Fibroblast of skin of scalp (primary cell): ENCODE data around the gene REX1BD.

ENCODE experiments used
- DNase-seq: peaks from one replicate; pipeline ENCODE4 v3.0.0-alpha.2; 2013

Gene REX1BD

GRCh38 chr19:18603255-18603957, 14.8 kb downstream of the REX1BD start:
- no peak for DNase-seq

- no peak for DNase-seq
These were observed 15.6 kb downstream of the REX1BD start for GRCh38 chr19:18603958-18604819.

DNA sequence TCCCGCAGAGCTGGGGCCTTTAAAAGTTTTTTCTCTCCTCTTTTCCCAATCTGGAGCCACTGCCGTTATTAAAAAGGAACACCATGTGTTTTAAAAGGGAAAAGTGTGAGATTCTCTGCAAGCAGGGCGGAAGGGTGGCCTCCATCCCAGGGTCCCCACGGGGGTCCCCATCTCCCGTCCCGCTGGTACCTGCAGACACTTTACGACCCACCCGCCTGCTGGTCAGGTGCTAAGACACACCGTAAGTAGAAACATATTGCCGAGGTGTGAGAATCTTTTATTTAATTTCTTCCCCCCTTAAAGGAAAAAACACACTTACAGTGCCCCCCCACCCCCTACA, 16.2 kb downstream of the REX1BD start:
- DNase-seq, result no peak

GRCh38 chr19:18605196-18605545, 16.6 kb downstream of the REX1BD start:
- DNase-seq, result no peak

GRCh38 chr19:18605546-18606280, 17.1 kb downstream of the REX1BD start:
- no peak for DNase-seq

DNA sequence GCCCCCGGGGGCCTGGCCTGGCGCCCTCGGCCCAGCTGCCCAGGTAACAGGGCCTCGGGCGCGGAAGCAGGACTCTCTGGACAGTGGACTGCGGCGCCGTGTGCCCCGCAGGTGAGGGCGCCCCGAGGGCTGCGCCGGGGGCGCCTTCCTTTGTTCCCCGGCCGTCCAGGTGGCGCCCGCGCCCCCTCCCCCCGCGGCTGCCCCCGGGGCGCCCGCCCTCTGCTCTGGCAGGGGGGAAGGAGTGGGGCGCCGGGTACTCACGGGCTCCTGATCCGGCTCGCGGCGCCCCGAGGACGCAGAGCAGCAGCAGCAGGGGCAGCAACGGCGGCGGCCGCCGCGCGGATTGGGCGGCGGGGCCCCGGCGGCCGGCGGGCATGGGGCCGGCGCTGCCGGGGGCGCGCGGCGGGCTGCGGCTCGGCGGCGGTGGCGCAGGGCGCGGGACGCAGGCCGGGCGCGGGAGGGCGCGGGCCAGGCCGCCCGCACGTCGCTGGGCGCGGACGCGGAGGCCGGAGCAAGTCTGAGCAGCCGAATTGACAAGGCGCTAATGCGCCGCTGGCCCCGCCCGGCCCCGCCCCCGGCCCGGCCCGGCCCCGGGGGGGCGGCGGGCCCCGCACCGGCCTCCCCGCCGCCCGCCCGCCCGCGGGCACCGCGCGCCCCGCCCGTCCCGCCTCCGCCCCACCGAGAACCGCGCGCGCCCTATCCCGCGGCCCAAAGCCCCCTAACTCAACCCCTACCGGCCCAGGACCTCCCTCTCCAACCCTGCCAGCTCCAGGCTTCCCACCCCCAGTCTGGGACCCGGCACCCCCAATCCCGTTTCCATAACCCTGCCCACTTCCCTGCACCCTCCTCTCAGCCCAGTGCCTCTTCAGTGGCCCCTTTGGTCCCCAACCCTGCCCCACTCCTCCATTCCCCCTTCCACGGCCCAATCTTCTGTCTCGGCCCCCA, 18.0 kb downstream of the REX1BD start, which contains the start of gene CRLF1:
TSS of gene CRLF1 (minus strand) at position 519 of the 945 bp plus-strand sequence. CDS start at position 376, 143 bp downstream.
- DNase-seq, result no peak

DNA sequence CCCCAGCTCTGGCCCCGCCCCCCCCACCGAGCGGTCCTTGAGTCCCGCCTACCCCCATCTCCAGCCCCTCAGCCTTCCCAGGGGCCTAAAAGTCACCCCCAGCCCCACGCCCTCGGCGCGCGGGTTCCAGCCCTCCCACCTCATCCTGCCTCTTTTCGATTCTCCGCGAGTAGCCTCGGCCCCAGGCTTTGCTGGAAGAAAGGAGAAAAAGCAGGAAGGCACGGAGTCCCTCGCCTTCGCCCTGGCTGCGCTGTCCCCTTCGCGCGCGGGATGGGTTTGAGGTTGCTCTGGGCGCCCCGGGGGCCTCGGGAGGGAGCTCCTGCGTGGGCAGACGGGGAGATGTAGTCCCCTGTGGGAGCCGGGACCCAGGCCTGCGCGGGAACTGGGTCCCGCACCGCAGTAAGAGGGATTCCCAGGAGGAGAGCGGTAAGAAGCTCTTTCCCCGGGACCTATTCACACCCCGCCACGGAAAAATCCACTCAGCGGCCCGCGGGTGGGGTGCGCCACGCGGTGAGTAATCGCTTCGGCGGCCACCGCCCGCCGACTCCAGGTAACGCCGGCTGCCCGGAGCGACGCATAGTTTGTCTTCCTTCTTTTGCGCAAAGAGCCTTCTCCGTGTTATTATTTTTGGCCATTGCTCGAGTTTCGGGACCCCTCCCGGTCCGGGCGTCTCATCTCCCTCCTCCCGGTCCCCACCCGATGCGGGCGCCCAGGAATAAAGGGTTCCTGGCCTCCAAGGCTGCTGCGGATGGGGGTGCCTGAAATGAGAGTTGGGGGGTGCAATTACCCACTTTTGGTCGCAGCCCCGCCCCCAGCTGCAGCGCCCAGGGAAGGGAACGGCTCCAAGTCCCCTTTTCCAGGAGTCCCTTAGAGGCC, 18.9 kb downstream of the REX1BD start:
- no peak for DNase-seq

GRCh38 chr19:18608102-18608804, 19.7 kb downstream of the REX1BD start:
- no peak for DNase-seq

DNA sequence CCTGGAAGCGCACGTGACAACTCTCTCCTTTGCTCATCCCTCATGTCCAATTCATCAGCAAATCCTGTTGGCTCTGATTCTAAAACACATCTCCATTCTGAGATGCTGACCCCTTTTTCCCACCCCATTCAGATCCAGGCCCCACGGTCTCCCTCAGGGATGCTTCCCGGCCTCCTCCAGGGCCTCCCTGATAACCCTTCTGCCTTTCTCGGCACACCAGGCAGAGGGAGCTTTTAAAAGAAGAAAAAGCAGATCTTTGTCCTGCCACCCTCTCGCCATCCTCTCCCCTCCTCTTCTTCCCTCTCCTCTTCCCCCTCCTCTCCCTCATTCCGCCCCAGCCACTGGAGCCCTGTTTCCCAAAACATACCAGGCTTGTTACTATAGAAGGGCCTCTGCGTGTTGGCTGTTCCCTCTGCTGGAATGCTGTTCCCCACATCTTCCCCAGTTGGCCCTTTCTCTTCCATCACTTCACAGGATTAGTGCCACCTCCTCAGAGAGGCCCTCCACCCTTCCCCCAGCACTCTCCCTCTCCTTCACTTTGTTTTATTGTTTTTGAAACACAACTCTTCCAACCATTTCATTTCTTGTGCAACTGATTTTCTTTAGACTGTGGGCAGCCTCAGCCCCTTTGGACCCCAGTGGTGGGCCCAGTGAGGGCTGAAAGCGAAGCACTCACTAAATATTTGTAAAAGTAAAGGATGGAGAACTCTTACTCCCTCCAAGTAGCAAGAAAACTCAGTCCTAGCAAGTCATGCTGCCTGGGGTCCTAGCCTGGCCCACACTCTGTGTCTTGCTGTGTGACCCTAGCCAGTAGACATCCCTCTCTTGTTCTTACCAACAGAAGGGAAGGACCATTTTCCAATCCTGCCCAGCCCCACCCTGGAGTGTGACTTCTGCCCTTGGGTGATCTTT, 20.5 kb downstream of the REX1BD start:
- DNase-seq, result no peak

GRCh38 chr19:18609717-18610051, 21.1 kb downstream of the REX1BD start:
- DNase-seq, result no peak

- DNase-seq, result no peak
These were observed 21.6 kb downstream of the REX1BD start for GRCh38 chr19:18610245-18610555.

DNA sequence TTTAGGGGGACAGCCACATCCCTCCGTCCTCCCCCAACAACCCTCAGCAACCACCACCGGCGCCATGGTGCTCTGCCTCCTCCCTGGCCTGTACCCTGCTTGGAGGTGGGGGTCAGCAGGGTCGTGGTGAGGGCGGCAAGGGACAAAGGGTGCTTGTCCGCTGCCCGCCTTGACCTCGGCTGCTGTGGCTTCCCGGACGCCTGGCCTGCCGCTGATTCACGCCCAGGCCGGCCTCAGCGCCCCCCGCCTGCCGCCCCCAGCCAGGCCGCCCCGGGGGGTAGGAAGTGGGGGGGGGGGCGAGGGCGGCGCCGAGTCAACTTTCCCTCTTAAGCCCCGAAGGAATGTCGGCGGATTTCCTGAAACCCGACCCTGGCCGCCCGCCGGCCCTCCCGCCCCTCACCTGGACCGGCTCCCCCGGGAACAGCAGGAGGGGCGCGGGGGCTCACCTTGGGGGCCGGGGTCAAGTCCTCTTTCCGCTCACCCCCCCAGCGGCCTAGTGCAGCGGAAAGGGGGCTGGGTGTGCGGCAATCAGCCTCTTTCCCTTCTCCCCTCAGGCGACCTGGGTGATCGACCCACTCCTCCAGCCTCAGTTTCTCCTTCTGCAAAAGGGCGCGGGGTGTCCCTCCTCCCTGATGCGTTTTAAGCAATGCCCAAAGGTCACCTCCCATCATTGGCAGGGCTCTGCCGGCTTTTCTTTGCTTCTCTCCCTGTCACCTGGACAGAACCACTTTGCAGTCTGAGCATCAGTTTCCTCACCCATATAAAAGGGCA, 22.1 kb downstream of the REX1BD start:
- DNase-seq, result no peak

DNA sequence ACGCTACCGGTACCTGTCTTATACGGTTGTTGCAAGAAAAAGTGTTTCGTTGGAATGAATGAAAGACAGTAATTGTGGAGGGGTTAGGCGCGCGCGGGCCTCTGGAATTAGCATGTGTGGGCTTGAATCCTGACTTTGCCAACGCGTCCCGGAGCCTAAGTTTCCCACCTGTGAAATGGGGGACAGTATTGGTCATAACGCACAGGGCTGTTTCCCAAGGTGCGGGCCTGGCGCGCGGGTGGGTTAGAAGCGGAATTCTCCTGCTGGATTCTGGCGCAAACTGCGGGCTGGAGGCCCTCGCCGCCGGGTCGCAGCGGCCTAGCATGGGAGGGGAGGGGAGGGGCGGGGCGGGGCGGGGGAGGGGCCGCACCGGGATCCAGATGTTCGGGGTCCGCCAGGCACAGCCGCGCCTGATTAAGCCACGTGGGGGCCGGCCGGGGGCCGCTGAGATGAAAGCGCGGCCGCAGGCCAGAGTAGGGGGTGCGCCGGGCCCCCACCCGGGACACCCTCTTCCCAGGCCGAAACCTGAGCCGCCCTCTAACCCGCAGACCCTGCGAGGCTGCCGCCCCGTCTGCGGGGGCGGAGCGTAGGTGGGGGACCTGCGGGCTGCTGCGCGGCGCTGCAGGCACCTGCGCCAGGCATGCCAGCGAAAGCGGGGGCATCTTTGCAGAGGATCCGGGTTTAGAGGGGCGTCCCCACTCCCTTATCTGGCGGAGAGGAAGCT, 22.9 kb downstream of the REX1BD start:
- no peak for DNase-seq

DNA sequence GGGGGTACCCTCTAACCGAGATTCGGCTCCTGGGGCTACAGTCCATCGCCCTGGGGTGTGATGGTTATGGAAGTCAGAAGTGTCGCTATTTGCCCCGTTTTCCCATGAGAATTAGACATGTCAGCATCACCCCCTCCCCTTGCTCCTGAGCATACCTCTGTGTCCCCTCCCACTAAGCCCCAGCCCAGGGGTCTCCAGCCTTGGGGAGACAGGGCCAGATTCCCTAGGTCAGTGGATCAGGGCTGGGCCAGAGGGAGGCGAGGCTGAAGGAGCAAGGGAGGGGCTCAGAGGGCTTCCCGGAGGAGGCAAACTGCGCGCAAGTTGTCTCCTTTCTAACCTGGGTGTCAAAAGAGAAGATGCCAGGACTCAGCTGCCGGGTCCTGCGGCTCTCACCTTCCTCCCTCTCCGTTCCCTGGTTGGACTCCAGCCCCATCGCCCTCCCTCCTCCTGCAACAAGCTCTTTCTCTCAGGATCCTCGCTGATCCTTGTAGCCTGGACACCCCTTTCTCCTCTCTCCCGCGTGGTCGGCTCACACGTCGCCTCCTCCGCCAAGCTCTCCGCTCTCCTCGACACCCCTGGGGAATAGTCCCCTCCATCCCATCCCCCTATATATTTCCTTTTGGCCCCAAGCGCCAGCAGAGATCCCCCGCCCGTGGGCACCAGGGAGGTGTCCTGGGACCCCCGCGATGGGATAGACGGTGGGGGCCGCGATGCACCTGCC, 23.6 kb downstream of the REX1BD start:
- no peak for DNase-seq

DNA sequence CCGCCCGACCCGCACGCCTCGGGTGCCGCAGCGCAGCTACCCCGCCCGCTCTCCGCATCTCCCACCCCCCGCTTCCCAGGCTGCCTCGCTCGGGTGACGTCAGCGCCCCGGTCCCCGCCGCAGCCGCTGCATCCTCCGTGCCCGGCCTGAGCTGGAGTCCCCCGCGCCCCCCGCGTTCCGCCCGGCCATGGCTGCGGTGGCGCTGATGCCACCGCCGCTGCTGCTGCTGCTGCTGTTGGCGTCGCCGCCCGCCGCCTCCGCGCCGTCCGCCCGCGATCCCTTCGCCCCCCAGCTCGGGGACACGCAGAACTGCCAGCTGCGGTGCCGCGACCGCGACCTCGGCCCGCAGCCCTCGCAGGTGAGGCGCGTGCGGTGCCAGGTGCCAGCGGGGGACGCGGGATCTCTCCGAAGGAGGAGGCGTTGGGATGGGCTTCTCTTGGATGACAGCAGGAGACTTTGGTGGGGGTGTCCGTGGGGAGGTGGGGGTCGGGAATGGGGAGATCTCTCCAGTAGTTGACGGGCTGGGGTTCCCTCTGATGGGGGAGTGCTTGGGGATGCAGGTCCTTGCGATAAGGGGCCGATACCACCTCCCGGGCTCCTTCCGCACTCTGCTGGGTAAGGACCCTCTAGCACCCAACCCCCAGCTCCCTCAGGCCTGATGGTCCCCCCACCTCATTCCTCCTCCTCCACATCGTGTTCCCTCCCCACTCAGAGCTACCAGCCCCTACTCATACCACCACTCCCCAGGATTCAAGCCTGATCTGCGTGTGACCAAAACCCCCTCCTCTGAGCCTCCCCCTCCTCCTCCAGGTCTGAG, 24.4 kb downstream of the REX1BD start, which contains the start of gene TMEM59L:
TSS of gene TMEM59L (plus strand) at position 99 of the 817 bp plus-strand sequence. CDS start at position 188, 89 bp downstream.
- DNase-seq, result no peak

- DNase-seq, result no peak
These were observed 25.1 kb downstream of the REX1BD start for GRCh38 chr19:18613589-18614234.
